DOHH2 (cell line): ENCODE results near the gene ZNF302.

Source experiments
- CTCF ChIP-seq: fragments of 200-600 bp; sonication (generic); IDR thresholded peaks from one replicate; pipeline ENCODE4 v1.5.1; 2014; ENCODE audit warnings: antibody characterized with exemption, mild to moderate bottlenecking, low read depth, low read length; ENCODE audit not compliant: poor library complexity, severe bottlenecking
- EZH2phosphoT487 ChIP-seq: fragments of 200-600 bp; sonication (generic); IDR thresholded peaks from 2 replicates; pipeline ENCODE4 v1.6.1; 2017; ENCODE audit warnings: borderline replicate concordance, mild to moderate bottlenecking, antibody characterized with exemption, low read length, moderate library complexity, mixed read lengths

- TF ChIP-seq CTCF (no peak), EZH2phosphoT487 (no peak)
These were observed 2.2 kb upstream of the ZNF302 start for GRCh38 chr19:34675250-34675649.
